Mesothelial cell of epicardium (in vitro differentiated cells): ENCODE data around the gene TUT1. TPM values are rescaled to one million over a fixed set of nuclear protein-coding genes. Genes with fewer than 3 reads are reported as not detected.

Source experiments
- DNase-seq, 2 experiments: peaks; one replicate each; pipeline ENCODE4 v3.0.0; 2021; ENCODE audit warnings: low spot score in 2 of 2; ENCODE audit not compliant: unreplicated experiment in 2 of 2
- H3K27ac Mint-ChIP-seq: 2 replicates; pipeline ENCODE4 v1.8.0; 2021; ENCODE audit warnings: mixed read lengths
- H3K27me3 Mint-ChIP-seq: 2 replicates; pipeline ENCODE4 v1.8.0; 2021; ENCODE audit warnings: low read depth, mixed read lengths
- H3K36me3 Mint-ChIP-seq: 2 replicates; pipeline ENCODE4 v1.8.0; 2021; ENCODE audit warnings: mixed read lengths
- H3K4me1 Mint-ChIP-seq: 2 replicates; pipeline ENCODE4 v1.8.0; 2021; ENCODE audit warnings: mixed read lengths
- H3K4me3 Mint-ChIP-seq: 2 replicates; pipeline ENCODE4 v1.8.0; 2021; ENCODE audit warnings: mild to moderate bottlenecking, moderate library complexity, mixed read lengths
- H3K9me3 Mint-ChIP-seq: 2 replicates; pipeline ENCODE4 v1.8.0; 2021; ENCODE audit warnings: mixed read lengths
- CTCF ChIP-seq: fragments of 200-600 bp; sonication (generic); IDR thresholded peaks from one replicate; pipeline ENCODE4 v1.5.0; 2021; ENCODE audit warnings: antibody characterized with exemption; ENCODE audit not compliant: unreplicated experiment
- total RNA-seq: library from RNA; stranded (reverse); gene quantifications from 3 replicates; pipeline ENCODE4 v1.2.1, GENCODE V29; 2021

Gene TUT1
- total RNA-seq, 1 donor from 2014 or later = 24.2 TPM

- Mint-ChIP-seq H3K4me3 (peak within 1 kb of the TSS; percentile 90), H3K4me1 (peaks cover 19% of the 10 kb centered on the region), H3K27ac (peak within 1 kb of the TSS; percentile 94), H3K9me3 (no peaks in the 10 kb centered on the region), H3K36me3 (peaks cover 6% of the 10 kb centered on the region), H3K27me3 (no peaks in the 10 kb centered on the region)
- DNase-seq = peak; percentile 66 to 84
- TF ChIP-seq CTCF = peak; percentile 85
Observed at GRCh38 chr11:62612366-62613290, 21.3 kb upstream of the TUT1 start, which contains the start of the genes EML3 and ROM1. EML3 (minus strand) TSS chr11:62612775; CDS start chr11:62612457, 318 bp downstream. ROM1 (plus strand) TSS chr11:62613257; CDS start chr11:62613282, 25 bp downstream.

- Mint-ChIP-seq H3K4me3 (peak overlapping the region; percentile 90), H3K27me3 (no peaks in the 10 kb centered on the region), H3K36me3 (peaks cover 7% of the 10 kb centered on the region), H3K27ac (peak overlapping the region; percentile 94), H3K4me1 (peaks cover 20% of the 10 kb centered on the region), H3K9me3 (no peaks in the 10 kb centered on the region)
- DNase-seq = peak in 1 of 2 experiments; percentile 51
- TF ChIP-seq CTCF = no peak
Observed at GRCh38 chr11:62611705-62612365, 20.5 kb upstream of the TUT1 start.

GRCh38 chr11:62610814-62611704, 19.7 kb upstream of the TUT1 start:
- H3K27ac Mint-ChIP-seq = peak overlapping the region; percentile 94
- DNase-seq = no peak
- peaks cover 6% of the 10 kb centered on the region for H3K36me3 Mint-ChIP-seq
- no peak for TF ChIP-seq CTCF
- peak overlapping the region; percentile 90 for H3K4me3 Mint-ChIP-seq
- no peaks in the 10 kb centered on the region for H3K27me3 Mint-ChIP-seq
- peaks cover 21% of the 10 kb centered on the region for H3K4me1 Mint-ChIP-seq
- no peaks in the 10 kb centered on the region for H3K9me3 Mint-ChIP-seq

GRCh38 chr11:62610403-62610802, 19.1 kb upstream of the TUT1 start:
- H3K9me3 Mint-ChIP-seq = no peaks in the 10 kb centered on the region
- H3K27ac Mint-ChIP-seq = no peak overlapping the region
- no peak for TF ChIP-seq CTCF
- peaks cover 21% of the 10 kb centered on the region for H3K4me1 Mint-ChIP-seq
- peak overlapping the region; percentile 33 for H3K4me3 Mint-ChIP-seq
- no peak for DNase-seq
- H3K36me3 Mint-ChIP-seq = peaks cover 6% of the 10 kb centered on the region
- no peaks in the 10 kb centered on the region for H3K27me3 Mint-ChIP-seq

DNA sequence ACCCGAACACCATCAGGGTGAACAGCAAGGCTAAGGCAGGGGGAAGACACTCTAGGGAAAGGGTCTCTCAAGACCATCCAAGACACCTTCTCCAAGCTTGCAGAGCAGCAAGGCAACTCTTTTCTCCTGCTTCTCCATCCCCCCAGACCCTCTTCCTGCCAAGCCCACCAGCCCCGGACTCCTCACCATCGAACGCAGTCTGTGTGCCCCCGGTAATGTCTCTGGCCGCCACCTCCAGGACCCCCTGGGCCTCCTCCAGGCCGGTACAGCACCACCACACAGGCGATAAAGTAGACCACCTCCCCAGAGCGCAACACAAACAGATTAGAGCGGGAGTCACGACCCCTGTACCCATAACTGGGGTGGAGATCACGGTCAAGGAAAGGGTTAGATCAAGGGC, 17.5 kb upstream of the TUT1 start:
- Mint-ChIP-seq H3K9me3 (no peaks in the 10 kb centered on the region), H3K4me1 (peaks cover 21% of the 10 kb centered on the region), H3K4me3 (no peak overlapping the region), H3K27ac (no peak overlapping the region), H3K36me3 (peaks cover 10% of the 10 kb centered on the region), H3K27me3 (no peaks in the 10 kb centered on the region)
- no peak for DNase-seq
- TF ChIP-seq CTCF = no peak
